HepG2 (cell line): ENCODE results near the gene APBA3. TPM values are rescaled to one million over a fixed set of nuclear protein-coding genes. Genes with fewer than 3 reads are reported as not detected.
A peak's percentile ranks its signal among the peaks of the same experiment; 100 is the strongest.

Experiments
- ATAC-seq: fragments of 200-7000 bp; cut with Tn5 transposase; 3 replicates; pipeline ENCODE4 v1.9.1; 2020; ENCODE audit warnings: mild to moderate bottlenecking, moderate library complexity
- Bru-seq: library from RNA; stranded (reverse); fragments of 400-500 nt; gene quantifications from one replicate; lab custom pipeline; 2021; lab: Mats Ljungman, UMichigan
- BruChase-seq, 2 experiments: library from RNA; stranded (reverse); fragments of 400-500 nt; gene quantifications; one replicate each; lab custom pipeline; 2021; lab: Mats Ljungman, UMichigan
- BruUV-seq: library from RNA; stranded (reverse); fragments of 400-500 nt; replicated peaks from 2 replicates; lab custom pipeline; 2021; lab: Mats Ljungman, UMichigan
- CTCF ChIA-PET: fragments of 300-600 bp; formaldehyde crosslinking; extraction: SDS; loops from one replicate; lab custom pipeline; 2021; ENCODE audit warnings: low total read pairs, inconsistent platforms, low intra/inter-chr PET ratio; lab: Yijun Ruan, JAX
- POLR2A ChIA-PET: fragments of 350-600 bp; sonication (Branson Sonifier 250); formaldehyde crosslinking; loops from one replicate; lab custom pipeline; 2020; ENCODE audit warnings: antibody characterized with exemption, inconsistent platforms; lab: Yijun Ruan, JAX
- DNase-seq: peaks from one replicate; pipeline ENCODE4 v3.0.0-alpha.2; 2015; ENCODE audit warnings: low spot score
- FAIRE-seq: peaks from 3 replicates; lab custom pipeline; 2011; peaks lifted over from hg19 to GRCh38; lab: Jason Lieb, UNC
- H2AFZ ChIP-seq: one replicate; pipeline ENCODE4 v1.6.1; 2011; ENCODE audit warnings: low read length, inconsistent platforms
- H3K27ac ChIP-seq: fragments of 300-600 bp; 3 replicates; pipeline ENCODE4 v1.8.0; 2011; ENCODE audit warnings: mixed run types, mild to moderate bottlenecking, mixed read lengths, low read length, inconsistent platforms; ENCODE audit not compliant: insufficient read depth; ENCODE audit errors: extremely low read length
- H3K27me3 ChIP-seq, 2 experiments: fragments of 200-600 bp in 1 of 2; 2 replicates in 1 of 2; 3 replicates in 1 of 2; pipeline versions ENCODE4 v1.6.0 to v1.8.0; 2011; ENCODE audit warnings: low read length in 2 of 2, mild to moderate bottlenecking in 2 of 2, moderate library complexity in 2 of 2, inconsistent platforms in 1 of 2; ENCODE audit not compliant: insufficient read depth in 2 of 2, control insufficient read depth in 1 of 2
- H3K36me3 ChIP-seq, 2 experiments: fragments of 200-600 bp in 1 of 2; replicated peaks in 1 of 2; 2 replicates in 1 of 2; 3 replicates in 1 of 2; pipeline versions ENCODE4 v1.5.1 to v1.8.0; 2011; ENCODE audit warnings: low read length in 2 of 2, inconsistent platforms in 1 of 2; ENCODE audit not compliant: insufficient read depth in 2 of 2, control insufficient read depth in 1 of 2
- H3K4me1 ChIP-seq: 2 replicates; pipeline ENCODE4 v1.5.1; 2012; ENCODE audit warnings: low read length, inconsistent platforms; ENCODE audit not compliant: insufficient read depth
- H3K4me2 ChIP-seq: 2 replicates; pipeline ENCODE4 v1.6.0; 2011; ENCODE audit warnings: low read depth, low read length, inconsistent platforms
- H3K4me3 ChIP-seq, 3 experiments: fragments of 200-600 bp in 1 of 3; sonication (generic), shearing (Covaris generic) in 1 of 3; replicated peaks in 1 of 3; 2 replicates each; pipeline ENCODE4 v1.5.1; 2011 to 2016; ENCODE audit warnings: low read length in 3 of 3, inconsistent platforms in 2 of 3, low read depth in 2 of 3, mild to moderate bottlenecking in 2 of 3, control low read depth in 1 of 3, mixed read lengths in 1 of 3; ENCODE audit not compliant: insufficient read depth in 1 of 3
- H3K79me2 ChIP-seq: one replicate; pipeline ENCODE4 v1.6.1; 2011; ENCODE audit warnings: low read length, inconsistent platforms; ENCODE audit not compliant: insufficient read depth
- H3K9ac ChIP-seq: 2 replicates; pipeline ENCODE4 v1.6.0; 2011; ENCODE audit warnings: mild to moderate bottlenecking, low read depth, low read length, inconsistent platforms; ENCODE audit not compliant: insufficient read depth
- H3K9me3 ChIP-seq: 2 replicates; pipeline ENCODE4 v1.5.1; 2012; ENCODE audit warnings: mild to moderate bottlenecking, low read length
- H4K20me1 ChIP-seq: 2 replicates; pipeline ENCODE4 v1.6.0; 2011; ENCODE audit warnings: inconsistent platforms, mild to moderate bottlenecking, low read length, moderate library complexity; ENCODE audit not compliant: insufficient read depth
- HNF4A ChIP-seq: sonication (generic); formaldehyde crosslinking; IDR thresholded peaks from 2 replicates; pipeline ENCODE4 v1.4.0; 2020; ENCODE audit warnings: missing genetic modification reagents
- RARG ChIP-seq: sonication (generic); formaldehyde crosslinking; IDR thresholded peaks from 2 replicates; pipeline ENCODE4 v1.4.0; 2020; ENCODE audit warnings: low read depth, mild to moderate bottlenecking, missing genetic modification reagents
- ZNF180 ChIP-seq: sonication (generic); formaldehyde crosslinking; IDR thresholded peaks from 2 replicates; pipeline ENCODE4 v1.4.0; 2020; ENCODE audit warnings: low read depth, missing genetic modification reagents, borderline replicate concordance
- WGBS: methylation state at CpG from one replicate; pipeline ENCODE4 v1.1.6; 2017; ENCODE audit warnings: low lambda C conversion rate; 5-methylcytosine and 5-hydroxymethylcytosine counted together
- in situ Hi-C: cut with HindIII; loops from 2 replicates; pipeline ENCODE4 v1.10.0; 2017; ENCODE audit warnings: low pct_unique_long_range_greater_than_20kb; ENCODE audit not compliant: extremely low pct_ligation_motif_present
- intact Hi-C: fragments of 100-400 bp; cut with micrococcal nuclease; formaldehyde crosslinking; loops from one replicate; pipeline ENCODE4 v1.10.0; 2022; ENCODE audit not compliant: unreplicated experiment
- long read RNA-seq, 2 experiments: library from RNA in 1 of 2; library from polyadenylated mRNA in 1 of 2; stranded (forward) in 1 of 2; unstranded in 1 of 2; transcript quantifications; one replicate each; pipeline ENCODE4 v2.0.0, GENCODE V29; 2019 to 2022
- polyA minus RNA-seq, 3 experiments: library from RNA; depleted of rRNA, polyadenylated mRNA; stranded (reverse); fragments of >200 nt; gene quantifications; 2 replicates each; pipeline ENCODE4 v1.2.3, GENCODE V29; 2011; ENCODE audit warnings: low replicate concordance in 1 of 3
- polyA plus RNA-seq, 8 experiments: library from polyadenylated mRNA; depleted of rRNA in 3 of 8; stranded (reverse) in 7 of 8; unstranded in 1 of 8; fragments of >200 nt; fragmentation: Illumina TruSeq in 4 of 8; extraction: Trizol in 4 of 8; gene quantifications; 2 replicates each; pipeline versions ENCODE4 v1.2.1 to v1.2.3, GENCODE V29; 2011 to 2016; ENCODE audit warnings: low read depth in 4 of 8, missing spikeins in 1 of 8, mixed read lengths in 1 of 8; ENCODE audit not compliant: insufficient read depth in 1 of 8
- total RNA-seq, 5 experiments: library from RNA; depleted of rRNA; stranded (reverse); fragments of >200 nt; fragmentation: Illumina TruSeq; extraction: Trizol; gene quantifications; 2 replicates each; pipeline ENCODE4 v1.2.3, GENCODE V29; 2016; ENCODE audit warnings: low read depth in 1 of 5
- TF ChIP-seq, protein P1 (sequence below): IDR thresholded peaks from 2 replicates; pipeline ENCODE4 v1.6.1; 2016; ENCODE audit warnings: missing genetic modification reagents, missing compliant biosample characterization
- TF ChIP-seq, protein P2 (sequence below): sonication (generic); formaldehyde crosslinking; IDR thresholded peaks from 2 replicates; pipeline ENCODE4 v1.5.0; 2020; ENCODE audit warnings: mild to moderate bottlenecking, missing genetic modification reagents, borderline replicate concordance

APBA3 gene, protein sequence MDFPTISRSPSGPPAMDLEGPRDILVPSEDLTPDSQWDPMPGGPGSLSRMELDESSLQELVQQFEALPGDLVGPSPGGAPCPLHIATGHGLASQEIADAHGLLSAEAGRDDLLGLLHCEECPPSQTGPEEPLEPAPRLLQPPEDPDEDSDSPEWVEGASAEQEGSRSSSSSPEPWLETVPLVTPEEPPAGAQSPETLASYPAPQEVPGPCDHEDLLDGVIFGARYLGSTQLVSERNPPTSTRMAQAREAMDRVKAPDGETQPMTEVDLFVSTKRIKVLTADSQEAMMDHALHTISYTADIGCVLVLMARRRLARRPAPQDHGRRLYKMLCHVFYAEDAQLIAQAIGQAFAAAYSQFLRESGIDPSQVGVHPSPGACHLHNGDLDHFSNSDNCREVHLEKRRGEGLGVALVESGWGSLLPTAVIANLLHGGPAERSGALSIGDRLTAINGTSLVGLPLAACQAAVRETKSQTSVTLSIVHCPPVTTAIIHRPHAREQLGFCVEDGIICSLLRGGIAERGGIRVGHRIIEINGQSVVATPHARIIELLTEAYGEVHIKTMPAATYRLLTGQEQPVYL
- total RNA-seq (2016; rRNA removed; fragmentation: Illumina TruSeq; extraction: Trizol) (12.9 and 14.3 TPM in 2 replicates), polyA plus RNA-seq (2011; rRNA removed) (14.2 and 18.7 TPM in 2 replicates), polyA minus RNA-seq (2011; rRNA and poly(A)+ RNA removed; ENCODE audit: low replicate concordance) (14.2 and 22.9 TPM in 2 replicates), Bru-seq, nascent RNA (percentile 44 among the genes with signal in this experiment), BruChase-seq, experiment 1, labeled RNA remaining after a 6-hour chase (percentile 58 among the genes with signal in this experiment), BruChase-seq, experiment 2, labeled RNA remaining after a 2-hour chase (percentile 53 among the genes with signal in this experiment)
- 5.4 and 8.4 TPM in 2 replicates for total RNA-seq (2016; cell fraction: cytosol; rRNA removed; fragmentation: Illumina TruSeq; extraction: Trizol; ENCODE audit: low read depth)
- 12.1 and 15.3 TPM in 2 replicates for total RNA-seq (2016; cell fraction: insoluble cytoplasmic fraction; rRNA removed; fragmentation: Illumina TruSeq; extraction: Trizol)
- total RNA-seq (2016; cell fraction: membrane; rRNA removed; fragmentation: Illumina TruSeq; extraction: Trizol), result 9.8 and 12.8 TPM in 2 replicates
- 10.6 and 14.8 TPM in 2 replicates for total RNA-seq (2016; cell fraction: nucleus; rRNA removed; fragmentation: Illumina TruSeq; extraction: Trizol)
- polyA plus RNA-seq (2011; cell fraction: cytosol; rRNA removed), result 6.1 and 12.7 TPM in 2 replicates
- polyA plus RNA-seq (2011; cell fraction: nucleus; rRNA removed), result 76.0 and 85.8 TPM in 2 replicates
- polyA plus RNA-seq (2012), result 6.8 and 9.1 TPM in 2 replicates
- 2.7 and 3.6 TPM in 2 replicates for polyA plus RNA-seq (2016; cell fraction: cytosol; fragmentation: Illumina TruSeq; extraction: Trizol; ENCODE audit: low read depth)
- polyA plus RNA-seq (2016; cell fraction: insoluble cytoplasmic fraction; fragmentation: Illumina TruSeq; extraction: Trizol; ENCODE audit: low read depth), result 9.5 and 10.3 TPM in 2 replicates
- 6.0 and 6.1 TPM in 2 replicates for polyA plus RNA-seq (2016; cell fraction: membrane; fragmentation: Illumina TruSeq; extraction: Trizol; ENCODE audit: low read depth)
- 28.0 and 28.5 TPM in 2 replicates for polyA plus RNA-seq (2016; cell fraction: nucleus; fragmentation: Illumina TruSeq; extraction: Trizol; ENCODE audit: insufficient read depth, low read depth)
- 7.5 and 7.9 TPM in 2 replicates for polyA minus RNA-seq (2011; cell fraction: cytosol; rRNA and poly(A)+ RNA removed)
- 15.3 and 18.5 TPM in 2 replicates for polyA minus RNA-seq (2011; cell fraction: nucleus; rRNA and poly(A)+ RNA removed)
- long read RNA-seq, experiment 1, transcript APBA3-201 (11 exons, 2,075 nt), result major isoform, 11 of 13 reads
- long read RNA-seq, experiment 1, partial matches to known transcripts, result 0 of 13 reads
- long read RNA-seq, experiment 1, other reads (novel, unspliced or antisense), result 2 of 13 reads
- long read RNA-seq, experiment 2, transcript APBA3-201 (11 exons, 2,075 nt), result major isoform, 21 of 41 reads
- long read RNA-seq, experiment 2, partial matches to known transcripts, result 3 of 41 reads
- long read RNA-seq, experiment 2, other reads (novel, unspliced or antisense), result 12 of 41 reads

DNA sequence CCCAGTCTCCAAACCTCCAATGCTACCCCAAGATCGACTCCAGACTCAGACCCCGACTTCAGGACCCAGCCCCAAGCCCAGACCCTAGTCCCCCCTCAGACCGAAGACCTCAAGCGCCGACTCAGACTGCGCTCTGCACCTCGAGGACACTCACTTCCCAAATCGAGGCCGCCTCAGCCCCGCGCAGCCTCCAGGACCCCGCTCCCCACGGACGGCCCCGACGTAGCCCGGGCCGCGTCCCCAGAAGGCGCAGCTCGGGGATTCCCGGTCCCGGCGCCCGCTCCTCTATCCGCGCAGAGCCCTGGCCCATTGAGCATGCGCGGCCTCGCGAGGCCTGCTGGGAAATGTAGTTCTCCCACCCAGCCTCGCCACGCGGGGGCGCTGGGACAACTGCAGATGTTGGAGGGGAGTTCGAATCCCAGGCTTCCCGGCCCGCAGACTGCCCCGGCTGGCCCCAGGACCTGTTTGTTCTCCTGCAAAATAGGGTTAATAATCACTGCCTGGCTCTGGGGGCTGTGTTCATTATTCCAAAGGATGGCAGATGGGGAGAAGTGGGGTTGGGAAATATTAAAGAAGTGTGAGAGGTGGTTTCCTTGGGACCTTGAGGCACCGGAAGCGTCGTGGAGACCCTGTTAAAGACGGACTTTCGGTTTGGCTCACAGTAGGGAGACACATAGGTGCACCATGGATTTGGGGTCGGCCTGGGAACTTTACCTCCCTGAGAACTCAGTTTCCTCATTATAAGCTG lies at the start of gene APBA3:
TSS of gene APBA3 (minus strand) at position 311 of the 748 bp plus-strand sequence. CDS start 1,428 bp downstream, outside the sequence.
- no TSS peak for BruUV-seq
- DNase-seq (peak; percentile 86), FAIRE-seq (peak; percentile 76), ATAC-seq (peak; percentile 69)
- Histone ChIP-seq H3K9me3 (no peaks in the 10 kb centered on the region), H3K27me3 (no peaks in the 10 kb centered on the region; a peak in 1 of 5 replicates), H3K4me3 (peak within 1 kb of the TSS; percentile 84 to 99 (median 90)), H3K36me3 (peaks cover 3 to 17% of the 10 kb centered on the region in 2 experiments; a peak in 3 of 5 replicates), H3K79me2 (peaks cover 12% of the 10 kb centered on the region), H2AFZ (peak within 1 kb of the TSS; percentile 91), H3K4me2 (peak within 1 kb of the TSS; percentile 88), H4K20me1 (no peaks in the 10 kb centered on the region), H3K27ac (peak within 1 kb of the TSS; percentile 95), H3K4me1 (peaks cover 17% of the 10 kb centered on the region), H3K9ac (peak within 1 kb of the TSS; percentile 93)
- 2% methylated on average over 10 of the region's 45 CpGs for WGBS
- in situ Hi-C loops, result no loop called here
- POLR2A ChIA-PET, result interaction anchor here (0.6 to 2.0 kb wide), 11 partner anchors 11 to 485 kb away, joined by 3 to 15 read pairs (median 6); partner anchors contain the start of genes CACTIN, RAX2, TJP3 and YJU2
- intact Hi-C loops, result loop anchor here (10.0 kb wide), 1 partner anchor 57 kb away; the partner anchor contains the start of genes PIP5K1C and TJP3
- CTCF ChIA-PET, result no interaction called here
- no peak for TF ChIP-seq RARG (CRISPR knock-in tag)
- TF ChIP-seq HNF4A (CRISPR knock-in tag), result peak; percentile 39
- TF ChIP-seq, protein P1, sequence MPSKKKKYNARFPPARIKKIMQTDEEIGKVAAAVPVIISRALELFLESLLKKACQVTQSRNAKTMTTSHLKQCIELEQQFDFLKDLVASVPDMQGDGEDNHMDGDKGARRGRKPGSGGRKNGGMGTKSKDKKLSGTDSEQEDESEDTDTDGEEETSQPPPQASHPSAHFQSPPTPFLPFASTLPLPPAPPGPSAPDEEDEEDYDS (CRISPR knock-in tag), result peak; percentile 25; the same call in 1 of the 2 replicates
- no peak for TF ChIP-seq ZNF180 (CRISPR knock-in tag)
- TF ChIP-seq, protein P2, sequence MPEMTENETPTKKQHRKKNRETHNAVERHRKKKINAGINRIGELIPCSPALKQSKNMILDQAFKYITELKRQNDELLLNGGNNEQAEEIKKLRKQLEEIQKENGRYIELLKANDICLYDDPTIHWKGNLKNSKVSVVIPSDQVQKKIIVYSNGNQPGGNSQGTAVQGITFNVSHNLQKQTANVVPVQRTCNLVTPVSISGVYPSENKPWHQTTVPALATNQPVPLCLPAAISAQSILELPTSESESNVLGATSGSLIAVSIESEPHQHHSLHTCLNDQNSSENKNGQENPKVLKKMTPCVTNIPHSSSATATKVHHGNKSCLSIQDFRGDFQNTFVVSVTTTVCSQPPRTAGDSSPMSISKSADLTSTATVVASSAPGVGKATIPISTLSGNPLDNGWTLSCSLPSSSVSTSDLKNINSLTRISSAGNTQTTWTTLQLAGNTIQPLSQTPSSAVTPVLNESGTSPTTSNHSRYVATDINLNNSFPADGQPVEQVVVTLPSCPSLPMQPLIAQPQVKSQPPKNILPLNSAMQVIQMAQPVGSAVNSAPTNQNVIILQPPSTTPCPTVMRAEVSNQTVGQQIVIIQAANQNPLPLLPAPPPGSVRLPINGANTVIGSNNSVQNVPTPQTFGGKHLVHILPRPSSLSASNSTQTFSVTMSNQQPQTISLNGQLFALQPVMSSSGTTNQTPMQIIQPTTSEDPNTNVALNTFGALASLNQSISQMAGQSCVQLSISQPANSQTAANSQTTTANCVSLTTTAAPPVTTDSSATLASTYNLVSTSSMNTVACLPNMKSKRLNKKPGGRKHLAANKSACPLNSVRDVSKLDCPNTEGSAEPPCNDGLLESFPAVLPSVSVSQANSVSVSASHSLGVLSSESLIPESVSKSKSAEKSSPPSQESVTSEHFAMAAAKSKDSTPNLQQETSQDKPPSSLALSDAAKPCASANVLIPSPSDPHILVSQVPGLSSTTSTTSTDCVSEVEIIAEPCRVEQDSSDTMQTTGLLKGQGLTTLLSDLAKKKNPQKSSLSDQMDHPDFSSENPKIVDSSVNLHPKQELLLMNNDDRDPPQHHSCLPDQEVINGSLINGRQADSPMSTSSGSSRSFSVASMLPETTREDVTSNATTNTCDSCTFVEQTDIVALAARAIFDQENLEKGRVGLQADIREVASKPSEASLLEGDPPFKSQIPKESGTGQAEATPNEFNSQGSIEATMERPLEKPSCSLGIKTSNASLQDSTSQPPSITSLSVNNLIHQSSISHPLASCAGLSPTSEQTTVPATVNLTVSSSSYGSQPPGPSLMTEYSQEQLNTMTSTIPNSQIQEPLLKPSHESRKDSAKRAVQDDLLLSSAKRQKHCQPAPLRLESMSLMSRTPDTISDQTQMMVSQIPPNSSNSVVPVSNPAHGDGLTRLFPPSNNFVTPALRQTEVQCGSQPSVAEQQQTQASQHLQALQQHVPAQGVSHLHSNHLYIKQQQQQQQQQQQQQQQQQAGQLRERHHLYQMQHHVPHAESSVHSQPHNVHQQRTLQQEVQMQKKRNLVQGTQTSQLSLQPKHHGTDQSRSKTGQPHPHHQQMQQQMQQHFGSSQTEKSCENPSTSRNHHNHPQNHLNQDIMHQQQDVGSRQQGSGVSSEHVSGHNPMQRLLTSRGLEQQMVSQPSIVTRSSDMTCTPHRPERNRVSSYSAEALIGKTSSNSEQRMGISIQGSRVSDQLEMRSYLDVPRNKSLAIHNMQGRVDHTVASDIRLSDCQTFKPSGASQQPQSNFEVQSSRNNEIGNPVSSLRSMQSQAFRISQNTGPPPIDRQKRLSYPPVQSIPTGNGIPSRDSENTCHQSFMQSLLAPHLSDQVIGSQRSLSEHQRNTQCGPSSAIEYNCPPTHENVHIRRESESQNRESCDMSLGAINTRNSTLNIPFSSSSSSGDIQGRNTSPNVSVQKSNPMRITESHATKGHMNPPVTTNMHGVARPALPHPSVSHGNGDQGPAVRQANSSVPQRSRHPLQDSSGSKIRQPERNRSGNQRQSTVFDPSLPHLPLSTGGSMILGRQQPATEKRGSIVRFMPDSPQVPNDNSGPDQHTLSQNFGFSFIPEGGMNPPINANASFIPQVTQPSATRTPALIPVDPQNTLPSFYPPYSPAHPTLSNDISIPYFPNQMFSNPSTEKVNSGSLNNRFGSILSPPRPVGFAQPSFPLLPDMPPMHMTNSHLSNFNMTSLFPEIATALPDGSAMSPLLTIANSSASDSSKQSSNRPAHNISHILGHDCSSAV (CRISPR knock-in tag), result 0 out of 2 replicates have a peak, but pooled peaks have one; percentile 86
